Measurements from ENCODE around the gene ATE1.

ATE1 gene

DNA sequence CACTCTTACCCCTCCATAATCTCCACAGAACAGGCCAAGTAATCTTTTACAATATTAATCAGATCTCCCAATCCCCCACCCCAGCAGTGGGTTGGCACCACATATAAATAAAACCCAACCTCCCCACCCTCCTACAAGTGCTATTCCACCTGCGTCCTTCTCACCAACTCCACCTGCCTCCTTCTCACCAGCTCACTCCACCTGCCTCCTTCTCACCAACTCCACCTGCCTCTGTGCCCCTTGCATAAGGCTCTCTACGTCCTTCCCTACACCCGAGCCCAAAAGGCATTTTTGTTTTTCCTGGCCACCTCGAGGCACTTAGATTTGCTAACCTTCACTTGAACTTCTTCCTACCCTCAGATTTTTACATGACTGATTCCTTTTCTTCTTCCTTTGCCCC is 89.7 kb downstream of the ATE1 start:
- H3K9ac ChIP-seq (ENCODE audit: low read depth, low read length), result no peak overlapping the region
- ATAC-seq (ENCODE audit: insufficient read depth, low read depth), result no peak
- H3K4me2 ChIP-seq (ENCODE audit: insufficient read depth, low read length), result no peak overlapping the region
- H3K27ac ChIP-seq (ENCODE audit: low read length), result no peak overlapping the region
- H4K20me1 ChIP-seq (ENCODE audit: insufficient read depth, low read length), result no peaks in the 10 kb centered on the region
- peaks cover 37% of the 10 kb centered on the region for H3K36me3 ChIP-seq (ENCODE audit: insufficient read depth, low read length)
- H2AFZ ChIP-seq (ENCODE audit: low read depth, low read length), result no peak overlapping the region
- peaks cover 11% of the 10 kb centered on the region for H3K4me1 ChIP-seq (ENCODE audit: insufficient read depth, low read length)
- H3K79me2 ChIP-seq (ENCODE audit: insufficient read depth, low read length), result no peaks in the 10 kb centered on the region
- no peak overlapping the region for H3K4me3 ChIP-seq (ENCODE audit: low read depth in 1 of 2, low read length in 2 of 2)
- TF ChIP-seq, protein P1, sequence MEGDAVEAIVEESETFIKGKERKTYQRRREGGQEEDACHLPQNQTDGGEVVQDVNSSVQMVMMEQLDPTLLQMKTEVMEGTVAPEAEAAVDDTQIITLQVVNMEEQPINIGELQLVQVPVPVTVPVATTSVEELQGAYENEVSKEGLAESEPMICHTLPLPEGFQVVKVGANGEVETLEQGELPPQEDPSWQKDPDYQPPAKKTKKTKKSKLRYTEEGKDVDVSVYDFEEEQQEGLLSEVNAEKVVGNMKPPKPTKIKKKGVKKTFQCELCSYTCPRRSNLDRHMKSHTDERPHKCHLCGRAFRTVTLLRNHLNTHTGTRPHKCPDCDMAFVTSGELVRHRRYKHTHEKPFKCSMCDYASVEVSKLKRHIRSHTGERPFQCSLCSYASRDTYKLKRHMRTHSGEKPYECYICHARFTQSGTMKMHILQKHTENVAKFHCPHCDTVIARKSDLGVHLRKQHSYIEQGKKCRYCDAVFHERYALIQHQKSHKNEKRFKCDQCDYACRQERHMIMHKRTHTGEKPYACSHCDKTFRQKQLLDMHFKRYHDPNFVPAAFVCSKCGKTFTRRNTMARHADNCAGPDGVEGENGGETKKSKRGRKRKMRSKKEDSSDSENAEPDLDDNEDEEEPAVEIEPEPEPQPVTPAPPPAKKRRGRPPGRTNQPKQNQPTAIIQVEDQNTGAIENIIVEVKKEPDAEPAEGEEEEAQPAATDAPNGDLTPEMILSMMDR (IDR thresholded peaks at IDR 0.05; ENCODE audit: borderline replicate concordance, extremely low read depth, low read length, poor library complexity, severe bottlenecking), result no peak
- no peak for TF ChIP-seq EZH2 (IDR thresholded peaks at IDR 0.05; ENCODE audit: borderline replicate concordance, low read depth, low read length, severe bottlenecking)
- no peak for DNase-seq
- H3K9me3 ChIP-seq (ENCODE audit: insufficient read depth, low read length, severe bottlenecking), result no peaks in the 10 kb centered on the region
- no peaks in the 10 kb centered on the region for H3K27me3 ChIP-seq (ENCODE audit: insufficient read depth, low read length, poor library complexity)

DNA sequence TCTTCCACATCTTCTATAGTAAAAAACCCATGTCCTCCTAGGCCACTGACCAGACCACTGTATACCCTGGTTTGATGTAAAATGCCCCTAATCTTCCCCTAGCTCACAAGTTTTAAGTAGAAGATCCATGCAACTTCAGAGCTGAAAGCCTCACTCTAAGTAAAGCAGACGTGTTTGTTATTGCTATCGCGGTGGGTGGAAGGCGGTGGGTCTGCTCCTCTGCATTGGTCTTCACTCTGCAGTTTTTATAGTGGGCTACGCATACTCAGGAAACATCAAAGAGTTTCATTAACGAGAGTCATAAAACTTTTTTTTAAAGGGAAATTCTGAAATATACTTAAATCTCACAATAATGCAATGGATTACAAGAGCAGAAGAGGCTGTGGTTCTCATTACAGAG is 91.7 kb downstream of the ATE1 start:
- TF ChIP-seq, protein P1 (IDR thresholded peaks at IDR 0.05; ENCODE audit: borderline replicate concordance, extremely low read depth, low read length, poor library complexity, severe bottlenecking), result no peak
- no peak for TF ChIP-seq EZH2 (IDR thresholded peaks at IDR 0.05; ENCODE audit: borderline replicate concordance, low read depth, low read length, severe bottlenecking)
- Histone ChIP-seq H3K4me1 (ENCODE audit: insufficient read depth, low read length) (peaks cover 11% of the 10 kb centered on the region), H3K27ac (ENCODE audit: low read length) (no peak overlapping the region), H2AFZ (ENCODE audit: low read depth, low read length) (no peak overlapping the region), H3K36me3 (ENCODE audit: insufficient read depth, low read length) (peaks cover 50% of the 10 kb centered on the region), H3K9ac (ENCODE audit: low read depth, low read length) (no peak overlapping the region), H4K20me1 (ENCODE audit: insufficient read depth, low read length) (no peaks in the 10 kb centered on the region), H3K9me3 (ENCODE audit: insufficient read depth, low read length, severe bottlenecking) (no peaks in the 10 kb centered on the region), H3K27me3 (ENCODE audit: insufficient read depth, low read length, poor library complexity) (no peaks in the 10 kb centered on the region), H3K4me3 (ENCODE audit: low read depth in 1 of 2, low read length in 2 of 2) (no peak overlapping the region), H3K4me2 (ENCODE audit: insufficient read depth, low read length) (no peak overlapping the region), H3K79me2 (ENCODE audit: insufficient read depth, low read length) (no peaks in the 10 kb centered on the region)
- no peak for ATAC-seq (ENCODE audit: insufficient read depth, low read depth)
- DNase-seq, result no peak

DNA sequence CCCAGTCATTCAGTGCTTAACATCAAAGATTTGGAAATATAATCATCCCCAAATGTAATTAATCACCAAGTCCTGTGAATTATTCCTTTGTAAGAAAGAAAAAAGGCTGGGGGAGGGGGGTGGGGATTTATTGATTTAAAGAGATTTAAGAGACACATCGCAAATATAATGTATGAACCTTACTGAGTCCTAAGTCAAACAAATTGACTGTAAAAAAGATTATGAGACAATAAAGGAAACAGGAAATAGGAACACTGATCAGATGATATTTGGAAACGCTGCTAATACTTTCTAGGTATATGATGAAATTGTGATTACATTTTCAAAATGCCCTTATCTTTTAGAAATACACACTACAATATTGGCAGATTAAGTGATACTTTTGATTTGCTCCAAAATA is 92.5 kb downstream of the ATE1 start:
- H3K9ac ChIP-seq (ENCODE audit: low read depth, low read length), result no peak overlapping the region
- H3K9me3 ChIP-seq (ENCODE audit: insufficient read depth, low read length, severe bottlenecking), result no peaks in the 10 kb centered on the region
- H3K4me1 ChIP-seq (ENCODE audit: insufficient read depth, low read length), result peaks cover 11% of the 10 kb centered on the region
- H3K27me3 ChIP-seq (ENCODE audit: insufficient read depth, low read length, poor library complexity), result no peaks in the 10 kb centered on the region
- no peak overlapping the region for H2AFZ ChIP-seq (ENCODE audit: low read depth, low read length)
- TF ChIP-seq, protein P1 (IDR thresholded peaks at IDR 0.05; ENCODE audit: borderline replicate concordance, extremely low read depth, low read length, poor library complexity, severe bottlenecking), result no peak
- TF ChIP-seq EZH2 (IDR thresholded peaks at IDR 0.05; ENCODE audit: borderline replicate concordance, low read depth, low read length, severe bottlenecking), result no peak
- H3K4me2 ChIP-seq (ENCODE audit: insufficient read depth, low read length), result no peak overlapping the region
- H4K20me1 ChIP-seq (ENCODE audit: insufficient read depth, low read length), result no peaks in the 10 kb centered on the region
- no peak overlapping the region for H3K27ac ChIP-seq (ENCODE audit: low read length)
- DNase-seq (no peak), ATAC-seq (ENCODE audit: insufficient read depth, low read depth) (no peak)
- no peaks in the 10 kb centered on the region for H3K79me2 ChIP-seq (ENCODE audit: insufficient read depth, low read length)
- no peak overlapping the region for H3K4me3 ChIP-seq (ENCODE audit: low read depth in 1 of 2, low read length in 2 of 2)
- peaks cover 50% of the 10 kb centered on the region for H3K36me3 ChIP-seq (ENCODE audit: insufficient read depth, low read length)

DNA sequence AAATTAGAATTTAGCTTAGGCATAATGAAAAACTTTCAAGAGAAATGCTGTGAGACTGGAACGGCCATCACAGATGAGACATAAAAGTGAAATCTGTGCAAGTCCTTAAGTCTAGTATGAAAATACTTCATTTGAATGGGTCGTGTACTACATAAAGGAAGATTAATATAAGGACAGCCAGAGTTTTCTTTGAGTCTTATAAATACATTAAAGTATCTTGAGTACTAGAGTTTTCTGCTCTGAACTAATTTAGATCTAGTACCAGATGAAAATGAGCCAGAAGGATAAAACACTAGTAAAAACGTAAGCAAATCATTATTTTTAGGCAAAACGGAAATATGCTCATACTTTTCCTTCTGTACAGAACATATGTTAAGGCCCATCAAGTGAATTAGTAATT is 93.1 kb downstream of the ATE1 start:
- ATAC-seq (ENCODE audit: insufficient read depth, low read depth) (no peak), DNase-seq (no peak)
- Histone ChIP-seq H2AFZ (ENCODE audit: low read depth, low read length) (no peak overlapping the region), H3K79me2 (ENCODE audit: insufficient read depth, low read length) (no peaks in the 10 kb centered on the region), H3K9ac (ENCODE audit: low read depth, low read length) (no peak overlapping the region), H3K27me3 (ENCODE audit: insufficient read depth, low read length, poor library complexity) (no peaks in the 10 kb centered on the region), H3K36me3 (ENCODE audit: insufficient read depth, low read length) (peaks cover 55% of the 10 kb centered on the region), H3K4me3 (ENCODE audit: low read depth in 1 of 2, low read length in 2 of 2) (no peak overlapping the region), H3K9me3 (ENCODE audit: insufficient read depth, low read length, severe bottlenecking) (no peaks in the 10 kb centered on the region), H3K4me2 (ENCODE audit: insufficient read depth, low read length) (no peak overlapping the region), H4K20me1 (ENCODE audit: insufficient read depth, low read length) (no peaks in the 10 kb centered on the region), H3K27ac (ENCODE audit: low read length) (no peak overlapping the region), H3K4me1 (ENCODE audit: insufficient read depth, low read length) (peaks cover 11% of the 10 kb centered on the region)
- TF ChIP-seq EZH2 (IDR thresholded peaks at IDR 0.05; ENCODE audit: borderline replicate concordance, low read depth, low read length, severe bottlenecking), result no peak
- TF ChIP-seq, protein P1 (IDR thresholded peaks at IDR 0.05; ENCODE audit: borderline replicate concordance, extremely low read depth, low read length, poor library complexity, severe bottlenecking), result no peak
